ENCODE measurements around the gene PLXNB1.
A peak's percentile ranks its signal among the peaks of the same experiment; 100 is the strongest.
"Not testable (repeated sequence)": the region's sequence is repeated elsewhere in the genome, so short reads cannot be mapped to it uniquely, and the experiment has no call there.

The PLXNB1 gene

GRCh38 chr3:48465237-48465530, 35.3 kb upstream of the PLXNB1 start:
- DNase-seq = no peak

- no peak for DNase-seq
Measured at GRCh38 chr3:48464713-48465221, 34.9 kb upstream of the PLXNB1 start.

GRCh38 chr3:48463703-48464102, 33.8 kb upstream of the PLXNB1 start:
- no peak for DNase-seq

GRCh38 chr3:48461767-48462166, 31.9 kb upstream of the PLXNB1 start:
- not testable (repeated sequence) for DNase-seq

GRCh38 chr3:48460517-48460902, 30.6 kb upstream of the PLXNB1 start:
- no peak for DNase-seq

- DNase-seq = no peak
Measured at GRCh38 chr3:48459773-48460516, 30.1 kb upstream of the PLXNB1 start.

GRCh38 chr3:48459331-48459730, 29.4 kb upstream of the PLXNB1 start:
- no peak for DNase-seq

- no peak for DNase-seq
Measured at GRCh38 chr3:48456456-48456855, 26.6 kb upstream of the PLXNB1 start.

- DNase-seq = no peak
Measured at GRCh38 chr3:48451270-48451669, 21.4 kb upstream of the PLXNB1 start.

- DNase-seq = peak; percentile 85
Measured at GRCh38 chr3:48446425-48447193, 16.7 kb upstream of the PLXNB1 start, which contains the start of gene ATRIP. Gene ATRIP (plus strand): TSS chr3:48446737. CDS start chr3:48446846, 109 bp downstream.

GRCh38 chr3:48446043-48446424, 16.1 kb upstream of the PLXNB1 start:
- no peak for DNase-seq

GRCh38 chr3:48445277-48445882, 15.5 kb upstream of the PLXNB1 start:
- DNase-seq = no peak

GRCh38 chr3:48441940-48442339, 12.1 kb upstream of the PLXNB1 start:
- DNase-seq = no peak

GRCh38 chr3:48440590-48440958, 10.7 kb upstream of the PLXNB1 start:
- DNase-seq = no peak

- peak; percentile 95 to 97 for DNase-seq
Measured at GRCh38 chr3:48439820-48440589, 10.1 kb upstream of the PLXNB1 start, which contains the start of the genes CCDC51 and TMA7. Gene CCDC51 (minus strand): TSS chr3:48440119. CDS start chr3:48435128, 4,991 bp downstream. Gene TMA7 (plus strand): TSS chr3:48440257. CDS start chr3:48440297, 40 bp downstream.

- DNase-seq = no peak
Measured at GRCh38 chr3:48437812-48438211, 7.9 kb upstream of the PLXNB1 start.

GRCh38 chr3:48436855-48437254, 7.0 kb upstream of the PLXNB1 start:
- no peak for DNase-seq

GRCh38 chr3:48436477-48436787, 6.5 kb upstream of the PLXNB1 start:
- DNase-seq = no peak

- DNase-seq = peak; percentile 83
Measured at GRCh38 chr3:48435774-48436476, 6.0 kb upstream of the PLXNB1 start.

GRCh38 chr3:48435223-48435595, 5.3 kb upstream of the PLXNB1 start:
- DNase-seq = no peak

- DNase-seq = no peak
Measured at GRCh38 chr3:48434591-48435222, 4.8 kb upstream of the PLXNB1 start.
